ENCODE data around the gene NEURL4. TPM values are rescaled to one million over a fixed set of nuclear protein-coding genes. Genes with fewer than 3 reads are reported as not detected.

NEURL4 gene
- total RNA-seq, 1 donor from 2014 or later, result 14.2 TPM

GRCh38 chr17:7304179-7304578 is 25.0 kb downstream of the NEURL4 start:
- DNase-seq, result no peak

DNA sequence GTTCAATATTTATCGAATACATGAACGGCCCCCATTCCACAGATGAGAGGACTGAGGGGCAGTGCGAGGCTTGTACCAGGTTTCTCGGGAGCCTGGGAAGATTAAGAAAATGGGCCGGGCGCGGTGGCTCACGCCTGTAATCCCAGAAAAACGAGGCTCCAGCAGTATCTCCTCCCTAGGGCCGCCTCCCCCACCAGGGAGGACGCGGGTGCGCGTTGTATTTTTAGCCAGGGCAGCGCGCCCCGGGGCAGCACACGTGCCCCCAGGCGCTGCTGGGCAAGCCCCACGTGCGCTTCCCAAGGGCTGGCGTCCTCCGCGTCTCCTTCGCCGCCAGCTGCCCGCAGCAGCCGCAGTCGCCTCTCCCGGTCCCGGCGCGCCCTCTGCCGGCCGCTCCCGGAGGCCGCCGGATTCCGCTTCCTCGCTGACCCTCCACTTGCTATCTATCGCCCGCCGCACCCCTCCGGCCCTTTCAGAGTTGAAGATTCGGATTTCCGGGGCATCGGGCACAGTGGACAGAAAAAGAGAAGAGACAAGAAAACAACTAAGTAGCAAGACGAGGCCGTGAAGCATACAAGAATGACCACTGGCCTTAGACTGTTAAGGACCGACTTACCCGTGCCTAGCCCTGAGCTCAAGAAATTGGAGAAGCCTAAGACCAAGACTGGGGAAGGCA is 32.8 kb downstream of the NEURL4 start:
- DNase-seq, result no peak

- no peak for DNase-seq
Observed at GRCh38 chr17:7295230-7296180, 33.6 kb downstream of the NEURL4 start.

GRCh38 chr17:7294614-7295153 is 34.5 kb downstream of the NEURL4 start, which contains the start of gene YBX2:
TSS of gene YBX2 (minus strand) at chr17:7294639. CDS start at chr17:7294500, 139 bp downstream.
- DNase-seq, result no peak

DNA sequence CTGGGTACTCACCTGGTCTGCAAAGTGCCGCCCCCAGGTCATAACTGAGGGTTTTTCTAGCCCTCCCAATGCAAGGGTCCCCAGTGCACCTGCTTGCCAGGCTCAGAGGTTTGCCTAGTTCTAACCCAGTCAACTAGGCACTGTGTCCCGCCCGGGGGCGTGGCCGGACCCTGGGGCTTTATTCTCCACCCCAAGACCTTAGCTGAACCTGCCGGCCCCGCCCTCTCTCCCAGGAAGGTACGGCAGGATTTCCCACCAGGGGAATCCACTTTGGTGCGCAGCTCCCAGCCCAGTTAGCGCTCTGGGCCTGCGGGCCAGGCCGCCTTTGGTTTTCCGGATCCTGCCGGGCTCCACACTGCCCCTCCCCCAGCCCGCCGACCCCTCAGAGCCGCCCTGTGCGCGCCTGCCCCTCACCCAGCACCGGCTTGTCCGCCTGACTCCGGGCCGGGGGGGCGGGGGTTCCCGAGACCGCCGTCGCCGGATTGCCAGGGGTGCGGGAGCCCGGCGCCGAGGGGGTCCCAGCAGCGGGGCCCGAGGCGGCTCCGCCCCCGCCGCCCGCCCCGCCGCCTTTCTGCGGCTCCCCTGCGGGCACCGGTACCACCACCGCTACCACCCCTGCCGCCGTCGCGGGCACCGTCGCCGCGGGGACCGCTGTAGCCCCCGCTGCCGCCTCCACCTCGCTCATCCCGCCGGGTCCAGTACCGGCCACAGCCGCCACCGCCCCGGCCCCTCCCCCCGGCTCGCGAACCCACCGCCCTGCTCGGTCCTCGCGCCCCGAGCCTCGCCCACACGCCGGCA is 35.1 kb downstream of the NEURL4 start:
- DNase-seq, result no peak

DNA sequence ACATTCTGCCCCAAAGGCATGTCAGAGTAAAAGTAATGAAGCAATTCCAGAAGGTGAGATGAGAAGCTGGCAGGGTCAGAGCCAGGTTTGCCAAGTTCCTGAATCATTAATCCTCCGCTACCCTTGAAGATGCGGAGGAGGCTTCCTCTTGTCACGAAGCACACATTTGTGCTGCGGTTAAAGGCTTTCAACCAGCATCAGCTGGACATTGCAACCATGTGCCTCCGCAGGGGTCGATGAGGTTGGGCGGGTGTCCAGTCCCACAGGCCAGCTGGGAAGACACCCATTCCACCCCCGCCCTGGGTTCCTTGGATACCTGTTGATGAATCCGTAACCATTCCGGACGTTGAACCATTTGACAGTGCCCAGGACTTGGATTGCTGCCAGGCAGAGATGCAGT is 36.0 kb downstream of the NEURL4 start:
- no peak for DNase-seq

GRCh38 chr17:7292729-7293128 is 36.4 kb downstream of the NEURL4 start:
- no peak for DNase-seq

DNA sequence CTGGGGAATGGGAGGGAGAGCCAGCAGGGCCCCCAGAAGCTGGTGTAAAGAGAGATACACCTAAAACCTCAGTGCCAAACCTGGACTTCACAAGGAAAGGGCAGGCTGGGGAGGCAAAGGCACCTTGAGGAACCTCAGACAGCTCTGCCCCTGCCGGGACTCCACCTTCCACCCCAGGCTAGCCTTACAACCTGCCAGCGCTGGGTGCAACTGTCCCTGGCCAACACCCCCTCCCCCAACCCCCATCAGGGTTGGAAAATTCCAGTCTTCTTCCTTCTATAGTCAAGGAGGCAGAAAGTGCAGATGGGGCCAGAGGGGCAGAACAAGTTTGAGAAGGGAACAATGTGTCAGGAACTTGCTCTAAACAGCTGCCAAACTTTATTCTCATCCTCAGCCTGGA is 36.9 kb downstream of the NEURL4 start:
- DNase-seq, result no peak

- no peak for DNase-seq
Observed at GRCh38 chr17:7290685-7291084, 38.5 kb downstream of the NEURL4 start.

GRCh38 chr17:7290166-7290565 is 39.0 kb downstream of the NEURL4 start:
- no peak for DNase-seq

GRCh38 chr17:7289256-7290032 is 39.7 kb downstream of the NEURL4 start:
- no peak for DNase-seq

GRCh38 chr17:7285679-7286078 is 43.5 kb downstream of the NEURL4 start:
- DNase-seq, result no peak

DNA sequence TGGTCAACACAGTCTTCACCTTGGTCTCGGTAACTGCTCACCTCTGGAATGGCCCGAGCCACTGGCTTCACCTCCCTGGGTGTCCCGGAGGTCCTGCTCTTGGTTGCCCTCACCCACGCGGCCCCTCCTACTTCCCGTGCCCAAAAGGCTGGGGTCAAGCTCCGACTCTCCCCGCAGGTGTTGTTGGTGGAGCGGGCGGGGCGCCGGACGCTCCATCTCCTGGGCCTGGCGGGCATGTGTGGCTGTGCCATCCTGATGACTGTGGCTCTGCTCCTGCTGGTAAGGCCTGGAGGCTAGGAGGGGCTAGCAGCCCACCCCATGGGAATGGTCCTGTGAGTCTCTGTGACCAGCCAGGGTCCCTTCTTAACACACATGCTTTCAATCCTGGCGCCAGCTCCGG is 44.2 kb downstream of the NEURL4 start:
- no peak for DNase-seq

DNA sequence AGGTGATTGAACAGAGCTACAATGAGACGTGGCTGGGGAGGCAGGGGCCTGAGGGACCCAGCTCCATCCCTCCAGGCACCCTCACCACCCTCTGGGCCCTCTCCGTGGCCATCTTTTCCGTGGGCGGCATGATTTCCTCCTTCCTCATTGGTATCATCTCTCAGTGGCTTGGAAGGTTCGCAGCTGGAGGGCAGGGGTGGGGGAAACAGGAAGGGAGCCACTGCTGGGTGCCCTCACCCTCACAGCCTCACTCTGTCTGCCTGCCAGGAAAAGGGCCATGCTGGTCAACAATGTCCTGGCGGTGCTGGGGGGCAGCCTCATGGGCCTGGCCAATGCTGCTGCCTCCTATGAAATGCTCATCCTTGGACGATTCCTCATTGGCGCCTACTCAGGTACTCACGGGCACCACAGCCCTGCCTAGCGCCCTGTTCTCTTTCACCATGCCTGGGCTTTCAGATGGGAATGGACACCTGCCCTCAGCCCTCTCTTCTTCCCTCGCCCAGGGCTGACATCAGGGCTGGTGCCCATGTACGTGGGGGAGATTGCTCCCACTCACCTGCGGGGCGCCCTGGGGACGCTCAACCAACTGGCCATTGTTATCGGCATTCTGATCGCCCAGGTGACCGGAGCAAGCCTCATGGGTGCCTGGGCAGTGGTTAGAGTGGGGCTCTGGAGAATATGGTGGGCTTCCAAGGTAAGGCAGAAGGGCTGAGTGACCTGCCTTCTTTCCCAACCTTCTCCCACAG is 45.5 kb downstream of the NEURL4 start:
- DNase-seq, result no peak

GRCh38 chr17:7282752-7283321 is 46.3 kb downstream of the NEURL4 start:
- DNase-seq, result no peak

DNA sequence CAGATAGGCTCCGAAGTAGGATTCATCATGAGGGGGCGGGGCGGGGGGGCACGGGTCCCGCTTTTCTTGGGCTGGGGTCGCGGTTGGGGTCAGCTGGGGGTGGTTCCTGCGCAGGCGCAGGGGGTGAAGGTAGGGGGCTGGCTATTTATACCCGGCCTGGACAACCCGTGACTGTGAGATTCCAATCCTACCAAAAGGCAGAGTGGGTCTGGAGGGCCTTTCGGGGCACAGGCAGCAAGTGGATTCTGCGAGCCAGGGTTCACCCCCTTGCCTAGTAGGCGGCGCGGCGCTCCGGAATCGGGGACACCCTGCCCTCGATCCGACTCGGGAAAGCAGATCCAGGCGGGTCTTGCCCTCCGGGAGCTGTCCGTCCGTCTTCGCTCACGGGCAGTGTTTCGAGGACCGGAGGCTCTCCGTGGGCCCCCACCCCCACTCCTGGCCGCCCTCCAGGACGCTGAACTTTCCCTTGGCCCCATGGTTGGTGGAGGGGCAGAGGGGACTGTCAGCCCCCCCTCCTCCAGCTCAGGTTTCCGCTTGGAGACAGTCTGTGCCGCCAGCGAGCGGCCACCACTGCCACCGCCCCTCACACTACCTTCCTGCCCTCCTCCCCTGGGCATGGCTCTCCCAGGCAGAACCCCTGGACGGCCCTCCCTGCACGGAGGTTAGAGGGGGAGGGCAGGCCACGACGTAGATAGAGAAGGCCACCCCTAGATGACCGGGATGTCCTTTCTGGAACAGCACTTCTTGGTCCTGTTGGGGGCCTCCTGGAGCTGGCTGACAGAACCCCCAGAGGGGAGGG is 47.0 kb downstream of the NEURL4 start:
- no peak for DNase-seq

GRCh38 chr17:7281074-7281952 is 47.8 kb downstream of the NEURL4 start, which contains the start of gene SLC2A4:
TSS of gene SLC2A4 (plus strand) at chr17:7281718. CDS start at chr17:7281935, 217 bp downstream.
- DNase-seq, result peak; percentile 87

GRCh38 chr17:7280519-7281073 is 48.5 kb downstream of the NEURL4 start:
- peak; percentile 79 for DNase-seq
